CD14-positive monocyte (primary cell): Measurements from ENCODE around the gene OSBPL1A. TPM values are rescaled to one million over a fixed set of nuclear protein-coding genes. Genes with fewer than 3 reads are reported as not detected.

ENCODE experiments used
- DNase-seq, 3 donors: peaks; one replicate each; pipeline ENCODE4 v3.0.0-alpha.2; 2011 to 2022
- H2AFZ ChIP-seq: 2 replicates; pipeline ENCODE4 v1.6.0; 2012; ENCODE audit warnings: mild to moderate bottlenecking, low read depth, low read length, inconsistent platforms; ENCODE audit not compliant: insufficient read depth, poor library complexity, severe bottlenecking
- H3K27ac ChIP-seq, 2 donors: 1 replicate in 1 of 2; 2 replicates in 1 of 2; pipeline ENCODE4 v1.5.1; 2012 to 2013; ENCODE audit warnings: low read length in 2 of 2, control low read depth in 1 of 2, inconsistent platforms in 1 of 2, low read depth in 1 of 2, mild to moderate bottlenecking in 1 of 2
- H3K27me3 ChIP-seq, 2 donors: one replicate each; pipeline versions ENCODE4 v1.6.0 to v1.6.1; 2011 to 2013; ENCODE audit warnings: low read length in 2 of 2; ENCODE audit not compliant: control insufficient read depth in 2 of 2, insufficient read depth in 2 of 2
- H3K36me3 ChIP-seq, 2 donors: replicated peaks in 1 of 2; 1 replicate in 1 of 2; 2 replicates in 1 of 2; pipeline versions ENCODE4 v1.5.1 to v1.6.1; 2012 to 2013; ENCODE audit warnings: low read length in 2 of 2, control low read depth in 1 of 2, inconsistent platforms in 1 of 2, mild to moderate bottlenecking in 1 of 2; ENCODE audit not compliant: insufficient read depth in 2 of 2, control insufficient read depth in 1 of 2
- H3K4me1 ChIP-seq, 2 donors: 1 replicate in 1 of 2; 2 replicates in 1 of 2; pipeline versions ENCODE4 v1.5.1 to v1.6.1; 2012 to 2013; ENCODE audit warnings: low read length in 2 of 2, control low read depth in 1 of 2, inconsistent platforms in 1 of 2, mild to moderate bottlenecking in 1 of 2, moderate library complexity in 1 of 2; ENCODE audit not compliant: insufficient read depth in 2 of 2, control insufficient read depth in 1 of 2
- H3K4me2 ChIP-seq: replicated peaks from 2 replicates; pipeline ENCODE3; 2012; ENCODE audit warnings: low read length, moderate library complexity, mild to moderate bottlenecking; ENCODE audit not compliant: poor library complexity, severe bottlenecking; ENCODE audit errors: extremely low read depth
- H3K4me3 ChIP-seq, 3 experiments: fragments of 200-600 bp in 1 of 3; sonication (generic) in 1 of 3; replicated peaks in 1 of 3; 1 replicate in 2 of 3; 2 replicates in 1 of 3; pipeline ENCODE4 v1.5.1; 2011 to 2013; ENCODE audit warnings: low read length in 3 of 3, mild to moderate bottlenecking in 3 of 3, control low read depth in 2 of 3, low read depth in 2 of 3, inconsistent platforms in 1 of 3, moderate library complexity in 1 of 3
- H3K79me2 ChIP-seq: 2 replicates; pipeline ENCODE4 v1.6.0; 2012; ENCODE audit warnings: mild to moderate bottlenecking, control low read depth, inconsistent platforms, low read length, moderate library complexity; ENCODE audit not compliant: insufficient read depth
- H3K9ac ChIP-seq: 2 replicates; pipeline ENCODE4 v1.6.0; 2017; ENCODE audit warnings: low read length, mild to moderate bottlenecking; ENCODE audit not compliant: insufficient read depth, poor library complexity, severe bottlenecking
- H3K9me3 ChIP-seq, 2 donors: replicated peaks in 1 of 2; 1 replicate in 1 of 2; 2 replicates in 1 of 2; pipeline versions ENCODE4 v1.5.1 to v1.6.1; 2012 to 2013; ENCODE audit warnings: low read length in 2 of 2, control low read depth in 1 of 2; ENCODE audit not compliant: control insufficient read depth in 1 of 2, insufficient read depth in 1 of 2
- H4K20me1 ChIP-seq: 2 replicates; pipeline ENCODE4 v1.6.0; 2012; ENCODE audit warnings: mild to moderate bottlenecking, low read length, control low read depth, moderate library complexity; ENCODE audit not compliant: insufficient read depth
- H3K27ac Mint-ChIP-seq, 7 donors: one replicate each; pipeline ENCODE4 v1.8.0; 2020; ENCODE audit warnings: mild to moderate bottlenecking in 7 of 7, mixed read lengths in 7 of 7, moderate library complexity in 6 of 7, inconsistent platforms in 2 of 7
- H3K27me3 Mint-ChIP-seq, 3 donors: one replicate each; pipeline ENCODE4 v1.8.0; 2021 to 2022; ENCODE audit warnings: low read depth in 3 of 3, mild to moderate bottlenecking in 3 of 3, mixed read lengths in 3 of 3, moderate library complexity in 3 of 3, inconsistent platforms in 1 of 3
- H3K36me3 Mint-ChIP-seq, 2 donors: one replicate each; pipeline ENCODE4 v1.8.0; 2020; ENCODE audit warnings: mixed read lengths in 2 of 2, inconsistent platforms in 1 of 2, mild to moderate bottlenecking in 1 of 2
- H3K4me1 Mint-ChIP-seq: one replicate; pipeline ENCODE4 v1.8.0; 2020; ENCODE audit warnings: mild to moderate bottlenecking, mixed read lengths
- H3K4me3 Mint-ChIP-seq, 2 donors: one replicate each; pipeline ENCODE4 v1.8.0; 2020; ENCODE audit warnings: mild to moderate bottlenecking in 2 of 2, mixed read lengths in 2 of 2, moderate library complexity in 1 of 2
- H3K9me3 Mint-ChIP-seq, 7 donors: one replicate each; pipeline ENCODE4 v1.8.0; 2020 to 2022; ENCODE audit warnings: mixed read lengths in 7 of 7, mild to moderate bottlenecking in 6 of 7, moderate library complexity in 6 of 7, inconsistent platforms in 2 of 7
- CTCF ChIP-seq: fragments of 200-600 bp; IDR thresholded peaks from one replicate; pipeline ENCODE4 v1.8.0; 2022; ENCODE audit warnings: antibody characterized with exemption, mild to moderate bottlenecking
- WGBS: methylation state at CpG from one replicate; pipeline ENCODE4 v1.1.5; 2013; ENCODE audit warnings: missing lambda C conversion rate; ENCODE audit not compliant: insufficient coverage; 5-methylcytosine and 5-hydroxymethylcytosine counted together
- intact Hi-C, 2 donors: fragments of 100-400 bp; cut with micrococcal nuclease; formaldehyde crosslinking; loops; one replicate each; pipeline versions ENCODE4 v1.15.0 to v1.15.1; 2023
- polyA plus RNA-seq, 3 donors: library from polyadenylated mRNA; depleted of rRNA in 1 of 3; unstranded in 2 of 3; stranded (reverse) in 1 of 3; fragments of 300-500 nt in 2 of 3; fragments of >200 nt in 1 of 3; fragmentation: Illumina TruSeq in 2 of 3; gene quantifications; 1 replicate in 2 of 3; 2 replicates in 1 of 3; pipeline ENCODE4 v1.2.3, GENCODE V29; 2012 to 2021

Gene OSBPL1A
- polyA plus RNA-seq, 3 donors = 6.3 to 9.1 (median 7.1) TPM

DNA sequence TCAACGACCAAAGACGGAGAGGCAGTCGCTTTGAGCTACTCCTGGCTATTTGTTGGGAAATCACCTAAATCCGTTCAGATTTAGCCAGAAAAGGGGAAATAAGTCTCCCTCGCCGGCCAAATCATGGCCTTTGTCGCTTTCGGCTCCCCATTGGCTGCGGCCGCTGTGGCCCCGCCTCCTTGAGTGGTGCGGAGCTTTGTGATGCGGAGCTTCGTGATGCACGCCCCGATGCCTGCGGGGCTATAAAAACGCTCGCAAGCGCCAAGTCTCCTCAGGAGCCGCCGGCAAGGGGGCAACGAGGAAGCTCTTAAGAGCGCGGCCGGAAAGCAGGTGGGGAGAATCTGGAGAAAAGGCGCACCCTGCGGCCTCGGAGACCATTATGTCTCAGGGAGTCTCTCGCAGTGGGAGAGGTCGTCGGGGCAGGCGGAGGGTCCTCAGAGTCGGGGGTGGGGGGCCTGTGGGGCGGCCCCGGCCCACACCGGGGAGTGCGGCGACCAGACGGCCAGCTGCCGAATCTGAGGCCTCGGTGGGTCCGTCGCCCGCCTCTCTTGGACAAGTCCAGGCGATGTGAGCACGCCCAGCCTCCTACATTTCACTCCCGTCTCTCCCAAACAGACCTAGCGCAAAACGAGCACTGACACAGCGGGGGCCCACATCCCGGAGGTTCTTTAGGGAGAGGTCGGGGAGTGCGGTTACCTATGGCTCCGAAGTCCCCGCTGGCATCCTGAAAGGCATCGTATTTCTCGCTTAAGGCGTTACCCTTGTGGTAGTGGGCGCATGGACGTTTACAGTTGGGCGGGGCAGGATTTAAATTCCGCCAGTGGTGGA, 258.6 kb downstream of the OSBPL1A start, which contains the start of gene CABYR:
Gene CABYR, plus strand, starts transcription at position 274 of the 828 bp plus-strand sequence. CDS start 4,053 bp downstream, outside the sequence.
- Mint-ChIP-seq H3K36me3 (peaks cover 15 to 26% of the 10 kb centered on the region in 2 donors), H3K27me3 (peaks cover 14 to 15% (median 14%) of the 10 kb centered on the region in 3 donors), H3K27ac (peak within 1 kb of the TSS; percentile 81 to 93 (median 87)), H3K9me3 (peaks cover 0 to 8% (median 4%) of the 10 kb centered on the region in 7 donors), H3K4me3 (peak within 1 kb of the TSS; percentile 87 to 95), H3K4me1 (peaks cover 17% of the 10 kb centered on the region)
- Histone ChIP-seq H3K4me2 (peak within 1 kb of the TSS; percentile 61), H3K4me1 (peaks cover 17 to 20% of the 10 kb centered on the region in 2 donors), H3K79me2 (no peaks in the 10 kb centered on the region), H3K4me3 (peak within 1 kb of the TSS; percentile 25 to 67 (median 45)), H3K9ac (peak within 1 kb of the TSS; percentile 37), H2AFZ (peak within 1 kb of the TSS; percentile 75), H4K20me1 (no peaks in the 10 kb centered on the region), H3K9me3 (no peaks in the 10 kb centered on the region), H3K36me3 (peaks cover 6 to 14% of the 10 kb centered on the region in 2 donors), H3K27me3 (peaks cover 0 to 14% of the 10 kb centered on the region in 2 donors), H3K27ac (peak within 1 kb of the TSS; percentile 31 to 82)
- 4% methylated on average over 47 of the region's 63 CpGs for WGBS
- DNase-seq = peak; percentile 90 to 93 (median 92)
- TF ChIP-seq CTCF = no peak
- intact Hi-C loops = no loop called here

DNA sequence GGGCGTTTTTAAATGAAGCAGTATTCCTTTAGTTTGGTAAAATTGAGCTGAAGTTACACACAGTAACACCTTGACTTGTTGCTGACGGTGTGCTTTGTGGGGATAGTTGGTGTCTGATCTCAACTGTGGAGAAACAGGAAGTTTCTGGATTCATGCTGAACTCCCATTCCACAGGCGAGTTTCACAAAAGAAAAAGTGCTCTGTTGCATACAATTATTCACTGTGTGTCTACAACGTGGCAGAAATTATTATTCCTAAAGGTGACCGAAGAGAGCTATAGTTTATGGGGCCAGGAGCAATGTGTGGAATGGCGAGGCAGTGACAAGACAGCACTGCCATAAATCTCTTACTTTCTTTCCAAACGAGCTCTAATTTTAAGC, 259.2 kb downstream of the OSBPL1A start:
- 33% methylated on average over 6 of the region's 7 CpGs for WGBS
- Histone ChIP-seq H3K79me2 (no peaks in the 10 kb centered on the region), H4K20me1 (no peaks in the 10 kb centered on the region), H3K4me1 (peaks cover 17 to 20% of the 10 kb centered on the region in 2 donors), H3K27ac (peak overlapping the region; percentile 31 to 82), H3K9ac (no peak overlapping the region), H2AFZ (peak overlapping the region; percentile 75), H3K9me3 (no peaks in the 10 kb centered on the region), H3K36me3 (peaks cover 6 to 17% of the 10 kb centered on the region in 2 donors), H3K4me2 (peak overlapping the region; percentile 61), H3K27me3 (peaks cover 0 to 14% of the 10 kb centered on the region in 2 donors), H3K4me3 (peak overlapping the region; percentile 25 to 67 (median 45))
- DNase-seq = peak in 2 of 3 donors; percentile 42 to 61
- Mint-ChIP-seq H3K36me3 (peaks cover 18 to 31% of the 10 kb centered on the region in 2 donors), H3K4me3 (peak overlapping the region; percentile 87 to 95), H3K9me3 (peaks cover 0 to 8% (median 4%) of the 10 kb centered on the region in 7 donors), H3K27me3 (peaks cover 14 to 15% (median 14%) of the 10 kb centered on the region in 3 donors), H3K27ac (peak overlapping the region; percentile 81 to 93 (median 87)), H3K4me1 (peaks cover 17% of the 10 kb centered on the region)
- intact Hi-C loops = no loop called here
- TF ChIP-seq CTCF = no peak
